Glomerular visceral epithelial cell (primary cell): ENCODE data around the gene ZNF213.
"Not testable (repeated sequence)": the region's sequence is repeated elsewhere in the genome, so short reads cannot be mapped to it uniquely, and the experiment has no call there.

Experiments used
- DNase-seq: peaks from one replicate; pipeline ENCODE4 v3.0.0-alpha.2; 2016; ENCODE audit errors: extremely low spot score

The ZNF213 gene

GRCh38 chr16:3148256-3149192, 13.7 kb downstream of the ZNF213 start:
- no peak for DNase-seq

DNA sequence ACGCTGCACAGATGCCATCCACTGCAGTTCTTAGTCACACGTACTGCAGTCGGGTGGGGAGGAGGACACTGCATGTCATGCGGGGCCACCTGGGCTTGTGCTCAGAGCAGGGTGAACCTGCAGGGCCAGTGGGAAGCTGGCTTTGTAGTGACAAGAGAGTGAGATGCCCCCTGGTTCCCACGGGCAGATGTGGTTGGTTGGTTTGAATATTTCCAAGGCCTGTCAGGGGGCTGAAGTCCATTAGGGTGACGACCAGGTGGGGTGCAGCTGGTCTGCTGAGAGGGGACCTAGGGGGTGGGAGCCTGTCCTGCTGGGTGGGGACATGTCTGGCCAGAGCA, 14.3 kb downstream of the ZNF213 start:
- DNase-seq = no peak

GRCh38 chr16:3149630-3150345, 15.0 kb downstream of the ZNF213 start:
- DNase-seq = peak; percentile 53

- DNase-seq = peak; percentile 97
These were observed 15.8 kb downstream of the ZNF213 start for GRCh38 chr16:3150346-3151218.

DNA sequence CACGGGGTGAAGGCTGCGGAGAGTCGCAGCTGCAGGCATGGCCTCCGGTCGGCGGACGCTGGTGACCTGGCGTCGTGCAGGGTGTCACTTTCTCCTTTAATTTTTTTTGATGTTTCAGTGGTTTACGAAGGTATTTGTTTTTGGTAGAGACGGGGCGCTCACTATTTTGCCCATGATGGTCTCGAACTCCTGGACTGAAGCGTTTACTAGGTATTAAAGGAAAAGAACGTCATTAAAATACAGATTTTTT, 17.1 kb downstream of the ZNF213 start:
- DNase-seq = no peak

- DNase-seq = peak; percentile 90
These were observed 17.6 kb downstream of the ZNF213 start for GRCh38 chr16:3152277-3152990.

DNA sequence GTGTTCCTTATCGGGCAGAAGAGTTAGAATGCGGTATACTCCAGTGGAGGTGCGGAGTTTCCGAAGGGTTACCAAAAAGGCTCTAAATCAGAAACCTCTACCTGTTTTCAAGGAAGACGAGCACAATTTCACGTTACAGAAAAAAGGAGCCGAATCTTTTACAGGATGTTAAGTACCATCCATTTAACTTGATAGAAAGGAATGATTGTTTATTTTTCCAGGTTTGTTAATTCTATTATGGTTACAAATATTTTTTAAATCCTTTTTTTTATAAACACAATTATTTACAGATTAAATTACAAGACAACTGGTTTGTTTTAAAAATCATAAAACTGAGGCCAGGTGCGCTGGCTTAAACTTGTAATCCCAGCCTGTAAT, 18.2 kb downstream of the ZNF213 start:
- DNase-seq = no peak

- no peak for DNase-seq
These were observed 20.4 kb downstream of the ZNF213 start for GRCh38 chr16:3155181-3155580.

GRCh38 chr16:3155972-3156371, 21.1 kb downstream of the ZNF213 start:
- no peak for DNase-seq

GRCh38 chr16:3157229-3158025, 22.6 kb downstream of the ZNF213 start:
- peak; percentile 87 for DNase-seq

- no peak for DNase-seq
These were observed 23.2 kb downstream of the ZNF213 start for GRCh38 chr16:3158026-3158509.

DNA sequence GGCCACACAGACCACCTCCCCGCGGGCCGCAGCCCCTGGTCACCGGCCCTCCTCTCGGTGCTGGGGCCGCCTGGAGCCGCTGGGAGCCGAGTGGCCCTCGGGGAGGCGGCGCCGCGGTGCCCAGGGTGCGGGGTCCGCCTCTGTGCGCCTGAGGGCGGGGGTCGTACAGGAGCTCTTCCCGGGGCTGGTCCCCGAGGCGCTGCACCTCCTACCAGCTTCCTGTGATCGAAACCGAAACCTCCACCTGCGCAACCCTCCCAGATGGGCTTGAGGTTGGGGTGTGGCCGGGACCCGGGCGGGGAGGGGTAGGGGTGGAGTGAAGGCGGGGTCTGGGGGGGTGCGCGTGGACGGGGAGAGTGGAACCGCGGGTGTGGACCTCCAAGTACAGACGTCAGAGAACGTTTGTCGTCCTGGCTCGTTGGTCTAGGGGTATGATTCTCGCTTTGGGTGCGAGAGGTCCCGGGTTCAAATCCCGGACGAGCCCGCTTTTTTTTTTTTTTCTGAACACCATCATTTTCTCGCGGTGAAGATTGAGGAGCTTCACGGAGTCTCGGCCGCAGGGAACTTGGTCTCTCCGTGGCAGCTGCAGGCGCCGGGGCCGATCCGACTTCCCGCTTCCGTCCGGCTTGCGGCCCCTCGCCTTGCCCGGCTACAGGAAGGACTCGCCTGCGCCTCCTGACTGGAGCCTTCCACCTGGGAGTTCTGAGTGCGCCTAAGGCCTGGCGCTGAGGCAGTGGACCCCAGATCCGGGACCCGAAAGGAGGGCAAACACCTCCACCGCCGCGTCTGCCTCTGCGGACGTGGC, 23.9 kb downstream of the ZNF213 start:
- peak; percentile 94 for DNase-seq

DNA sequence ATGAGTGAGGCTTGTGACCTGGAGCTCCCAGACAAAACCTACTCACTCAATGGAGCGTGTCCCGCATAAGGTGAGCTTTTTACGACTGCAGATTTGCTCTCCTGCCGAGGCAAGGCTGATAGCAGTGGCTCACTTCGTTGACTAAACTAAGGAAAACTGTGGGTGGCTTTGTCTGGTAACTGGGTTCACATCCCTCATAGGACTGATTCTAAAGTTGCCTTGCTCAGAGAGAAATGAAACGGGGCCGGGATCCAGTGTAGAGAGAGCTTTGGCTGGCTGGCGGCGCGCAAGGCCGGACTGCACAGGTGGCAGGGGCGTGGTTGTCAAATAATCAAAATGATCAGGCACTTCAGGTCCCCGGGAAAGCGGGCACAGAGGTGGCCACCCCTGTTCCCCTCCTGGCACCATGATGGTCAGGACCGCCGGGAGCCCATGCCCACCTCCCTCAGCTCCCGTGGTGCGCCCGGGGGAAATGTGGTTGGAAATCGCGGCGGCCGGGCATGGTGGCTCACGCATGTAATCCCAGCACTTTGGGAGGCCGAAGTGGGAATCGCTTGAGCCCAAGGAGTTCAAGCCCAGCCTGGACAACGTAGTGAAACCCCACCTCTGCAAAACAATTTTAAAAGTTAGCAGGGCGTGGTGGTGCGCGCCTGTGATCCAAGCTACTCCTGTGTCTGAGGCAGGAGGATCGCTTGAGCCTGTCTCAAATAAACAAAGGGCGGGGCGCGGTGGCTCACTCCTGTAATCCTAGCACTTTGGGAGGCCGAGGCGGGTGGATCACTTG, 26.6 kb downstream of the ZNF213 start:
- DNase-seq = no peak

DNA sequence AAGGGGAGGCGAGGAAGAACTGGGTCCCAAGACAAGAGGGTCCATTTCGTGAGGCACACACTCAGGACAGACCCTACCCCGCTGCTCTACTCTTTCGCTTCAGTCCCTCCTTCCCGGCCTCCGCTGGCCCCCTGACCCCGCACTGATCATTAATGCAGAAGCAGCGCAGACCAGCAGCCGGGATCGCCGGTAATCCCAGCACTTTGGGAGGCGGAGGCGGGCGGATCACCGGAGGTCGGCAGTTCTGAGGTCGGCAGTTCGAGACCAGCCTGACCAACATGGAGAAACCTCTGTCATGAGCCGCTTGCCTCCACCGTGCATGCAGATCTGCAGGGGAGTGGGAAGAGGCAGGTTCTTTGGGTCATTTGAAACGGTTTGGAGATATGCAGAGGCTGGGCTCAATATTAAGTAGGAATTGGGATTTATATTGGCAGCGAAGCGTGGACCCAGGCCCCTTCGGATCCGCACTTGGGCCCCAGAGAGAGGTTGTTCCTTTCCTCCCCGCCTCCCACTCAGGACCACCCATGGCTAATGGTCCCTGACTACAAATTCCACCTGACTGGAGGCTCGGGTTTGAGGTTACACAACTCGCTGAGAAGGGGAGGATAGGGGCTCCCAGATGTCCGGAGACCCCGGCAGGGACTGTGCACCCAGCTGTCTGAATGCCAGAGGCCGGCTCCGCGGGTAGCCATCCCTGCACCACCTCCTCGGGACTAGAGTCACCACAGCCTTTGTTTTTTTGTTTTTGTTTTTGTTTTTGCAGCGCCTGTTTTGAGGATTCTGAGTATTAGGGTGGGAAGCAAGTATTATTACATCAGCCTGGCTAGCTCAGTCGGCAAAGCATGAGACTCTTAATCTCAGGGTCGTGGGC, 29.5 kb downstream of the ZNF213 start:
- no peak for DNase-seq

GRCh38 chr16:3165111-3165822, 30.4 kb downstream of the ZNF213 start:
- DNase-seq = no peak

DNA sequence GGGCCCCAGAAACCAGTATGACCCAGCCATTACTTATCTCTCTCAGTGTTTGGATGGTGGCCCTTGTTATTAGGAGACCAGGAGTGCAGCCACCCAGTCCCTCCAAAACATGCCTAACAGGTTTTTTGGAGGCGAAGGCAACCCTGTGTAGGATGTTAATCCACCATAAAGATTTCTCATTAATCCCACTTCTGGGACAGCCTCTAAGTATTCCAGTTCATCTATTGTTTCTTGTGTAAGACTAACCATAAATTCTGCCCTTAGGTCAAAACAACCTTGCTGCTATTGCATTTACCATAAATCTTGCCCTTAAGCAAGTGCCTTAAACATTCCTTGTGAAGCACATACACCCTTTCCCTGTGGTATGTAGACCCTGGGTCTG, 31.7 kb downstream of the ZNF213 start:
- DNase-seq = no peak

DNA sequence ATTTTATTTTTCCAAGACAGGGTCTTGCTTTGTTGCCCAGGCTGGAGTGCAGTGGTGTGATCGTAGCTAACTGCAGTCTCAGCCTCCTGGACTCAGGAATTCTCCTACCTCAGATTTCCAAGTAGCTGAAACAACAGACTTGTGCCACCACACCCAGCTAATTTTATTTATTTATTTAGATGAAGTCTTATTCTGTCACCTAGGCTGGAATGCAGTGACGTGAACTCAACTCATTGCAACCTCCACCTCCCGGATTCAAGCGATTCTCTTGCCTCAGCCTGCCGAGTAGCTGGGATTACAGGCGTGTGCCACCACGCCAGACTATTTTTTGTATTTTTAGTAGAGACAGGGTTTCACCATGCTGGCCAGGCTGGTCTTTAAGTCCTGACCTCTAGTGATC, 33.9 kb downstream of the ZNF213 start:
- not testable (repeated sequence) for DNase-seq
